Activated CD4-positive, CD25-positive, alpha-beta regulatory T cell treated with anti-CD3 and anti-CD28 coated beads, Interleukin-2, amount 50 U/mL, for 24 hours (primary cell): ENCODE measurements around the gene GNPDA1.

Experiments used
- ATAC-seq, 2 donors: fragments of 150-1000 bp; cut with Tn5 transposase; one replicate each; pipeline ENCODE4 v1.10.0; 2021; ENCODE audit warnings: mild to moderate bottlenecking in 1 of 2, moderate library complexity in 1 of 2

The GNPDA1 gene

DNA sequence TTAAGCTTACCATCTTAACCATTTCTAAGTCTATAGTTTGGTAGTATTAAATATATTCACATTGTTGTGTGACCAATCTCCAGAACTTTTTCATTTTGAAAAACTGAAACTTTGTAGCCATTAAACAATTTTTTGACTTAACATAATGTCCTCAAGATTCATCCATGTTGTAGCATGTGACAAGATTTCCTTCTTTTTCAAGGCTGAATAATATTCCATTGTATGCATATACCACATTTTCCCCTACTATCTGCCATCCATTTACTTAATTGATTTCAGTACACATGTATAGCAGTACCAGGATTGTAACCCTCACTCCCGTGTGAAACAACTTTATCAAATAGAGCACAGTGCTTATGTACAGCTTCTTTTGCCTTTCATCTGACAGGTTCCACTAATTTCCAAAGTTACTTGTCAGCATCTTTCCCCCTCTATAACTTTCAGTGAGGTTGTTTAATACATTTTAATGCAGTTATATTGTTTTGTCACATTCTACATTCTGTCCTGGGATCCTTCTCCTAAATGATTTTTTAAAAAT is 7.4 kb upstream of the GNPDA1 start:
- ATAC-seq = no peak

DNA sequence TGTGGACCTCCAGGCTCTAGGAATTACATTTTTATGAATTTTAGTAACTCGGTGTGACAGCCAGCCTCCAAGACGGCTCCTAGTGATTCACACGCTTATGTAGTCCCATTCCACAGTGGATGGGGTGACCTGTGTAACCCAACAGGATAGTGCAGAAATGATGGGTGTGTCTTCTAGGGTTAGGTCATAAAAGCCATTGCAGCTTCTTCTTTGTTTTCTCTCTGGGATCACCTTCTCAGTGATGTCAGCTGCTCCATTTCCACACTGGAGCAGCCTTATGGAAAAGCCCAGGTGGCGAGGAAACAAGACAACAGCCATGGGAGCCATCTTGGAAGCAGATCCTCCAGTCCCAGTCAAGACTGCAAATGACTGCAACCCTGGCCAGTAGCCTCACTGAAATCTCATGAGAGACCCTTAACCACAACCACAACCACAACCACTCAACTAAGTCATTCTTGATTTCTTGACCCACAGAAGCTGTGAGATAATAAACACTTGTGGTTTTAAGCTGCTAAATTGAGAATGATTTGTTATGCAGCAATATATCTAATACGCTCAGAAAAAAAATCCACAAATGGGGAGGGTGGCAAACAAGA is 5.1 kb upstream of the GNPDA1 start:
- ATAC-seq = no peak

DNA sequence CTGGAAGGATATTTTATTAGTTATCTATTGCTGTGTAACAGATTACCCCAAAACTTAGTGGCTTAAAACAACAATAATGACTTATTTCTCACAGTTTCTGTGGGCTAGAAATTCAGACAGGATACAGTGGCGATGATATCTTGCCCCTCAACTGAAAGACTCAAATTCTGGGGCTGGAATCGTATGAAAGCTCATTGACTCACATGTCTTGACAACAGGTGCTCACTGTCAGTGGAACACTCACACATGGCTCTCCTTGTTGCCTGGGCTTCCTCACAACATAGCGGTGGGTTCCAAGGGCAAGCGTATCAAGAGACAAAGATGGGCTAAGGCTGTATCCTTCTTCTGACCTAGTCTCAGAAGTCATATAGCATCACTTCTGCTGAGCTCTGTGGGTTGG is 3.7 kb upstream of the GNPDA1 start:
- peak; percentile 62 to 70 for ATAC-seq

DNA sequence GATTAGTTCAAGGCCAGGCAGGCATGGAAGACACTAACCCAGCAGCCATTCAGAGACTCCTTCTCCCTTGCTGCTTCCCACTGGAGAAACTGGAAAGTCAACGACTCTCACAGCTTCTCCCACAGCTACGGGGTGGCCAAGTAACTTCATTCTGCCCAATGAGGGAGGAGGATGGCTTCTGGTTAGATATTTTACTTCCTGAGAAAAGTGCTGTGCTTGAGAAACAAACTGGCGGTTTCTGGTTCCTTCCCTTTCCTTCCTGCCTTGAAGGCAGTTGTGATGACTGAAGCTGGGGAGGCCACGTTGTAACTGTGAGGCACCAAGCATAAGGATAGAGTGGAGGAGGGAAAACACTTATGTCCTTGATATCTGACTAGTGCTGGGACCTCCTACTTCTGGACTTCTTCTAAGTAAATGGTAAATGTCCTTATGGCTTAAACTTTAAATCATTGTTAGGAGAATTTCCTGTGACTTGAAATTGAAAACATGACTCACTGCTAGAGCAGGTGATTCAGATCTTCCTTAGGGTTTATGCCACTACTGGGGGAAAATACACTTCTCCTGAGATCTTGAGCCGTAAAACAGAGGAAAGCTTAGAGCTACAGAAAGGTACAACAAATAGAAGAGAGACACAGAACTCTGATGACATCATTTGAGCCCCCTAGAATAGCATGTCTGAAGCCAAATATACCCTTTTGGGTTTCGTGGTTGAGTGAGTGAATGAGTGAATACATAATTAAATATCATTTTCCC is 3.1 kb upstream of the GNPDA1 start:
- ATAC-seq = peak; percentile 57 to 64

DNA sequence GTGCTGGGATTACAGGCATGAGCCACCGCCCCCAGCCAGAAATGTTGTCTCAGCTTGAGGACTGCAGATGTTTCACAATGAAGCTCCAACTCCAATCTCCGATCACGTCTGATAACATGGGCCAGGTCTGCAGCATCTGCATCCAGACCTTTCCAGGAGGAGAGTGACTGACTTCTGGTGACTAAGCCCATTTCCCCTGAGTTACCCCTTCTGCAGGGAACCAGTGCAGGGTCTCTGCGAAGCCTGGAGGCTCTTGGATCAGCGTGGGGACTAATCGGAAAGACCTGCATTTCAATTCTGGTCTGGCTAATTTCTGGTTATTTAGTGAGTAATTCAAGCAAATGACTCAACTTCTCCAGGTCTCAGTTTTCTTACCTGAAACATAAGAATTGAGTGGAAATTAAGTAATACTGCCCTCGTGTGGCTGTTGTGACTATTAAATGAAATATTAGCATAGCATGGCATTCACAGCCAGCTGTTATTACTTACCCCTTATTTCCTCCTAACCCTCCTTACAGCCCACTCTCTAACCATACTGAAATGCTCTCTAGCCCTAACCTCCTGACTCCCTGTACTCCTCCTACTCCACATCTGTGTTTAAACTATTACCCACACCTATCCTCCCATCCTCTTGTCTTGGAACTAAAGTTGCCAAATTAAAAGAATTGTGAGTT is 2.2 kb upstream of the GNPDA1 start:
- peak; percentile 27 to 31 for ATAC-seq

DNA sequence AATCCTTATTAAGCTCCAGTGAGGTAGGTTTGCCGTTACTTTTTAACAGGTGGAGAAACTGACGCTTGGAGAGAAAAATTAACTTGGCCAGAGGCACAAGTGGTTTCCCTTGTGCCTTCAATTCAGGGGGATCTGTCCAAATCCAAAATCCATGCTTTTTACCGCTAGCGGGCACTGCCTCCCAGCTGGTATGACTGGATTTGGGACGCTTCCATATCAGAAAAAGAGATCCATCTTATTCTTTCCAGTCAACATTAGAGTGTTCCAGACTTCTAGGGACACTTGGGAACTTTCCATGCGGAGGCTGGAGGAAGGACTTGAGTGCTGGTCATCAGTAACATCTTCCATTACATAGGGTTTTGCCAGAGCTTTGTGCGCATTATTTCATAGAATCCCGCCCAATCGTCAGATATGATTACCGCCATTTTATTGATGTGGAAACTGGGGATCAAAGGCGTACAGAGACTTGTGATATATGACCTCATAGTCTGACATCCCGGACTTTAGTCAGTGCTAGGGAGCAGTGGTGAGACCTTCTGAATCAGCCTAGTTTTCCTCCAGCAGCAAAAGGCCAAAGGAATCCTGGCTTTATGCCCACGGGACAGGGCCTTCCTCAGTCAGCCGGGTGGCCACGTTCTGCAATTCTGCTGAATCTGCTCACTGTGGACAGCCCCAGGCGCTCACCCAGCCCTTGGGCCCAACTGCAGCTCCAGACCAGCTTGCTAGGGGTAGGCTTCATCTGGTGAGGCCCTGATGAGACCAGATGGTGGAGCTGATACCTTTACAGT is 1.1 kb upstream of the GNPDA1 start:
- ATAC-seq = no peak

DNA sequence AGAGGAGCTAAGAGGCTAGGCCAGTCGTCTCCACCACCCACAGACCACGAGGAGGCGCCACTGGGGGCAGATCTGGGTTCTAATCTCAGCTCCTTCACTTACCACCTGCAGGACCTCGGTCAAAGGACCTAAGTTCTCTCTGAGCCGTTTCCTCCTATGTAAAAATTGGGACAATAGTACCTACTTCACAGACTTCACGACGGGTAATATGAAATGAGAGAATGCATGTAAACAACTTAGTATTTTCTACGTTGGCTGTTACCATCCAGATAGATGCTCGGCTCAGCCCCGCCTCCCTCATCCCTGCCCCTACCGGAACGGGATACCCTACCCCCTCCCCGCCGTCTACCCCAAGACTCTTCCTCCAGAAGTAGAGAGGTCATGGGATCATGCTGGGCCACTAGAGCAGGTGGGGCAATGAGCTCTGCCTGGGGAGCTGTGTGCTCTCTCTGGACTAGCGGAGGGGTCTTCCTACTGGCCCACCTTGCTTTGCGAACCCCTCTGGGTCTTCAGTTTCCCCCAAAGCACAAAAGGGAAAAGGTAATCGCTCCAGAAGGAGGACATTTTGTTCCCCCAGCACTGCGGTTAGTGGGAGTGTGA is 541 bp downstream of the GNPDA1 start:
- ATAC-seq = no peak

DNA sequence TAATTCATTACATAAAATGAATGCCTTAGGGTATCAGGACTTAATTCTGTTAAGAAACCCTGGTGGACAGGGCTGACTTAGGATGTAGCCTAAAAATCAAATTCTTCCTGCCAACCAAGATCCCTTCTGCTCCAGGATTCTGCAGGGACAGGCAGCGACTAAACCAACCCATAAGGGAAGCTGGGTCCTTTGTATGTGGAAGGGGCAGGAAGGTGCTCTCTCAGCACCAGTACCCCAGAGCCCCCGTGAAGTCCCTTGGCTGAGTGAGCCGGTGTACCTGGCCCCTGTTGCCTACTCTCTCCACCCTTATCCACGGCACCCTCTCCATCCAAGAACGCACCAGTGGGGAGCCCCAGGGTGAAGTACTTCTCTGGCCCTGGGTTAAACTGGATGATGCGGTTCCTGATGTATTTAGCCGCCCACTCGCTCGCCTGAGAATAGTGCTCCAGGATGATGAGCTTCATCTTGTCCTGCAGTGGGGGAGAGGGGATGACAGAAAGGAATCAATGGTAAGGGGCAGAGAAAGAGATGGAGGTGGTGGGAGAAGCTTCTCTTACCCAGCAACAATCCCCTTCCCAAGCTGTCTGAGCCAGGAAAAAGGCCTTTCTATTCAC is 1.1 kb downstream of the GNPDA1 start:
- no peak for ATAC-seq

DNA sequence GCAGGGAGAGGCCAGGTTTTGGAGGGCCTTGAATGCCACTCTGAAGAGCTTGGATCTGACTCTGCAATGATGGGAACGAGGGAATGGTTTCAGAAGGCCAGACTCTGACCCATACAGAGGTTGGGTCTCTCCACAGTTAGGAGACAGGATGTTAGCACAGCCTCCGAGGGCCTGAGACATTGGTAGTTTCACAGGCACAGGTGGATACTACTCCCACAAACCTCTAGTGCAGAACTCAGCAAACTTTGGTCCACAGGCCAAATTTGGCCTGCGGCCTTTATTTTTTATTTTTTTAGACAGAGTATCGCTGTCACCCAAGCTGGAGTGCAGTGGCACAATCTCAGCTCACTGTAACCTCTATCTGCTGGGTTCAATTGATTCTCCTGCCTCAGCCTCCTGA is 2.9 kb downstream of the GNPDA1 start:
- ATAC-seq = no peak

DNA sequence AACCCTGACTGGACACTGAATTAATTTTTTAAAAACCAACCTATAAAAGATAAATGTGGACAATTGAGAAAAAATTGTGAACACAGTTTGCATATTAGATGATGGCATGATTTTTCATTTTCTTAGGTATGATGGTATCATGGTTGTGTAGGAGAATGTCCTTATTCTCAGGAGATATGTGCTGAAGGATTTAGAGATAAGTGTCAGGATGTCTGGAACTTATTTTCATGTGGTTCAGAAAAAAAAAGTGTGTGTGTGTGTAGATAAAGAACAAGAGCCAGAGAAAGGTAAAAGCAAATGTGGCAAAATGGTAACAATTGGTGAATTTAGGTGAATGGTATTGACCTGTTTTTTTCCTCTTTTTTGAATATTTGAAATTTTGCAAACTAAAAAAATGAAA is 4.0 kb downstream of the GNPDA1 start:
- no peak for ATAC-seq

DNA sequence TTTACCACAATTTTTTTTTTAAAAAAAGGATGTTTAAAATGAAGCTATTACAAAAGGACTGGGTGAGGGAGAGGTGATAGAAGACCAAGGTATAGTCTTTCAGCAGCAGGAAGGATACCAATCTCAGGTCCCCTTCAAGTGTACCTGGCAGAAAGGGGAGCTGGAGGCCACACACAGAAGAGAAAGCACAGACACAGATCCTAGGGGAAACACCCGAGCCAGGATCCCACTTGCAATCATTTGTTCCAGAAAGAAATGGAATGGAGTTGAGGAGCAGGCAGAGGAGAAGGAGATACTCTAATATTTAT is 5.6 kb downstream of the GNPDA1 start:
- no peak for ATAC-seq

DNA sequence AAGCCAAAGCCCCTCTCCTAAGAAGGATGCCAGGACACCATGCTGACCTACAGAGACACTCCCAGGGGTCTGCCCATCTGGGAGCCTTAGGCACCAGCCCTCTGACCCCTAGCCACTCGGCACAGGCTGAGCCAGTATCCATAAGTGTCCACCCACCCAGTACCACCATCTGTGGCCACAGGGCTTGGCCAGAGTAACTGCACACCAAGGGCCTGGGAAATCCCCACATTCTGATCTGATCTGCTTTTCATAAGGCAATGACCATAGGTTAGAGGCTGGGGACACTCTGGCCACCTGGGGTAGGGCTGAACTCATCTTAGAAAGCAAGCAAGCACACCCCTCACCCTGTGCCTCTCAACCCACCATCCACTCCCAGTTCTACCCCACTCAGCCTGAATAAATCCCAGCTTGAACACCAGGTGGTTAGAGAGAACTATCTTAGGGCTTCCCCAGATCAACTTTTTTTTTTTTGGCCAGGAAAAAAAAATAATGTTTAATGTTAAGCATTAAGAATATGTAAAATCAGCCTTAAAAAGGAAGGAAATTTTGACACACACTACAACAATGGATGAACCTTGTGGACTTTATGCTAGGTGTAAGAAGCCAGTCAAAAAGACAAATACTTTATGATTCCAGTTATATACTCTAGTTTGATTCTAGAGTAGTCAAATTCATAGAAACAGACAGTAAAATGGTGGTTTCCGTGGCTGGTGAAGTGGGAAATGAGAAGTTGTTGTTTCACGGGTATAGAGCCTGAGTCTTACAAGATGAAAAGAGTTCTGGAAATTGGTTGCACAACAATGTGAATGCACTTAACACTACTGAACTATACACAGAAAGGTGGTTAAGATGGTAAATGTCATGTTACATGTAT is 6.2 kb downstream of the GNPDA1 start:
- ATAC-seq = peak; percentile 94 to 96

DNA sequence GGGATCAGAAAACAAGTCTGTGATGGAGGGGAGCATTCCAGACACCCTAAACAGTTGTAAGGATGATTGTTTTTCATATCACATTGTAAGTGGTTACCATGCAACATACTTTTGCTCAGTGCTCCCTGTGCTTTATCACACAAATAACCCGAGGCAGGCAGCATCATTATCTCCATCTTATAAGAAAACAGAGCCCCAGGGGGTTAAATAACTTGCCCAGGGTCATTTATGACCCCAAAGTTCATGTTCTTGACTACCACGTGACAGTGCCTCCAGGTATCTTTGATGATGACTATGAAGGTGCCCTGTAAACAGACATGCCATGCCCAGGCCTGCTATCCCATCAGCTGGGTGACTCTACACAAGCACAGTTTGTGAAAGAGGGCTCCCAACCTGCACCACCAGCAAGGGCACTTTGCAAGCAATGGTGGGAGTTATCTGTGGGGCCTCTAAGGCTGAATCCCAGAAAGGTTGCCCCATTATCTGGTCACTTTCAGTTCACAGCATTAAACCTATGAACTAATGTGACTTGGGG is 9.5 kb downstream of the GNPDA1 start:
- ATAC-seq = no peak

DNA sequence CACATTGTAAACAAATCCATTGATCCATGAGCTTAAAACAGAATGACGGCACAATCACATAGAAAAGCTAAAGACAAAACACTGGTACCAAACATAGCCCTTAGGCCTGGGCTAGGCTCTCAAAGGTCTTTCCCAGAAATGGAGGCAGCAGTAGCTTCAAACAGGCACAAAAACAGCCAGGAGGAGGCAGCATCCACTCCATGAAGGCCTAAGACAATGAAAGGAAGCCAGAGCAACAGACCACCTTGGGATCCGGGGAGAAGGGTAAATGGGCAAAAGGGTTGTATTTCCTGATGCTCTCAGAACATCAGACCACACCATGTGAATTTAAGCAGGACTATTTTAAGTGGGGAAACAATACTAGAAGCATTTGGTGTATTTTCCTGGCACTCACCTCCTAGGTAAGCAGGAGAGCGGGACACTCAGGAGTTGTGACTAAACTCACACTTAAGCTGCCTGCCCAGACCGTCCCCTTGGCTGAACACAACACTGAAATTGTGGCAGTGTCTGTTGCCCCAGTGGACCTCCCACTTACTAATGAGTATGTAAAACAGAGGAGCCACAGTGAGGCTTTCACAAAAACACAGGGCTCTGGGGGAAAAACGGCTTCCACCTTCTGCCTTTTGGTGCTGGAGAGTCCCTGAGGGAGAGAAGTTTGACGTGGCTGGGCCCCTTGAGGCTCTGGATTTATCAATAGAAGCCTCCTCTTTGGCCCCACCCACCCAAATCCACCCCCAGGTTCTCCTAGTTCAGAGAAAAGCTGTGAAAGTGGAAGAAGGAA is 11.9 kb downstream of the GNPDA1 start:
- ATAC-seq = no peak

DNA sequence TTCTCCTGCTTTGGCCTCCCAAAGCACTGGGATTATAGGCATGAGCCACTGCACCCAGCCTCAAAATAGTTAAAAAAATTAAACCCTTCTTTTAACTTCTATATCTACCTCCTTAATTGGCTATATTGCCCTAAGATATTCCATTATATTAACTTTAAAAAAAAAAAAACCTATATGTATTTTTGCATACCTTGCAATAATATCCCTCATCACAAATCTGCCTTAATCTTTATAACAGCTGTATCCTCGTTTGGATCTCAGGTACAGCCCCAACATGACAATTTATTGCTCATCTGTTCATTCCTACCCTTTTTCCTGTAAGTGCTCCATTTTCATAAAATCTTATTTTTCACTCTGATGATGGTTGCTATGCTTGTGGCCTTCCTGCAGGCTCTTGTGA is 12.7 kb downstream of the GNPDA1 start:
- no peak for ATAC-seq

DNA sequence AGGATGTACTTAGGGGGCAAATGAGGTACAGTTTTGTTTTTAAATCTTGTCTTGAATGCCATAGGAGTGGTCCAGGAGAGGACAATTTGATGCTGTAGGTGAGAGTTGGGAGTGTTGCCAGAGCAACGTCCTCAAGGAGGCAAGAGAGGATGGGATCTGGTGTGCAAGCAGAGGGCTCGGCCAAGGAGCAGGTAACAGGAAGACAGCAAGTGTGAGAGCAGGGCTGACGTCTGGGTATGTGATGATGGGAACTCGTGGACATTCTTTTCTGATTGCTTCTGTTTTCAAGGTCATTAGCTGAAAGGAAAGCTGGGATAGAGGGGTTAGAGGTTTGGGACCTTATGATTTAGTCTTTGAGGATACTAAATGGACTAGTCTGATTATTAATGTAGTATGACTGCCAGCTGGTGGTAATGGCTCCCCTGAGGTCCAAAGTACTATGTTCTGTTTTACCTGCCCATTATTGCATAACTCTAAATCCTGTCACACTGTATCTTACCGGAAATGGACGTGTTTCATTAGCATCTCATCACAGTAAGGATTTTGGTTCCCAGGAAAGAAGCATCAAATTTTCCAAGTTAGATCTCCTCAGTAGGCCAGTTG is 15.4 kb downstream of the GNPDA1 start:
- no peak for ATAC-seq

DNA sequence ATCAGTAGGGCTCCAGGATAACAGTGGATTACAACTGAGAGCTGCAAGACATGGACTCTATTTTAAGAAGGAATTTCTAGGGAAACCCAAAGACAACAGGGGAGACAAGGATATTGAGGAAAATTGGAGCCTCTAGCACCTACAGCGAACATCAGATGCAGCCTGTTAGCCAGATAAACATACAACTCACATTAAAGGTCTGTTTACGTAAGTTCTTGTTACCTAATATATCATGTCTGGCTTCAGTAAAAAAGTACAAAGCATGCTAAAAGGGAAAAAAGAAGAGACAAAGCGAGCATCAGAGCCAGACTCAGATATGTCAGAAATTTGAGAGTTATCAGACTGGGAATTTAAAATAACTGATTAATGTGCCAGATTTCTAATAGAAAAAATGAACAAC is 17.2 kb downstream of the GNPDA1 start:
- ATAC-seq = no peak

DNA sequence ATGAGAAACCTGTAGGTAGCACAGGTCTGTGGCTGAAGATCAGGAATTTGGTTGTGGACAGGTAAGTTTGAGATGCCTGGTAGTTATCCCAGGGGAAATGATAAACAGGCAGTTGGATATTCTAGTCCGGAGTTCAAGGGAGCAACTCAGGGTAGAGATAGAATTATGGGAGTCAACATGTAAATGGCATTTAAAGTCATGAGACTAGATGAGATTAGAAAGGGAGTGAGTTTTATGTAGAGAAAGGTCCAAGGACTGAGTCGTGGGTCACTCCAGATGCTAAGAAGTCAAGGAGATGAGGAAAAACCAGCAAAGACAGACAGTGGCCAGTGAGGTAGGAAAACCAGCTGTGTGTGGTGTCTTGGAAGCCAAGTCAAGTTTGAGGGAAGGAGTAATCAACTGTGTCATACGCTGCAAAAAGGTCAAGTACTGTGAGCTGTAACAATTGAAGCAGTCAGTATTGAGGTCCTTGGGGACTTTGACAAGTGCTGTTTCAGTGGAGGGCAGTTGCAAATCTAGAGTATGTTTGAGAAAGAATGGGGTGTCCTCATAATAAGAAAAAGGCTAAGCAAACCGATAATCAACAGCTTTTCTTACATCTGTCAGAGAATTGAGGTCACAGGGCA is 18.2 kb downstream of the GNPDA1 start:
- no peak for ATAC-seq

DNA sequence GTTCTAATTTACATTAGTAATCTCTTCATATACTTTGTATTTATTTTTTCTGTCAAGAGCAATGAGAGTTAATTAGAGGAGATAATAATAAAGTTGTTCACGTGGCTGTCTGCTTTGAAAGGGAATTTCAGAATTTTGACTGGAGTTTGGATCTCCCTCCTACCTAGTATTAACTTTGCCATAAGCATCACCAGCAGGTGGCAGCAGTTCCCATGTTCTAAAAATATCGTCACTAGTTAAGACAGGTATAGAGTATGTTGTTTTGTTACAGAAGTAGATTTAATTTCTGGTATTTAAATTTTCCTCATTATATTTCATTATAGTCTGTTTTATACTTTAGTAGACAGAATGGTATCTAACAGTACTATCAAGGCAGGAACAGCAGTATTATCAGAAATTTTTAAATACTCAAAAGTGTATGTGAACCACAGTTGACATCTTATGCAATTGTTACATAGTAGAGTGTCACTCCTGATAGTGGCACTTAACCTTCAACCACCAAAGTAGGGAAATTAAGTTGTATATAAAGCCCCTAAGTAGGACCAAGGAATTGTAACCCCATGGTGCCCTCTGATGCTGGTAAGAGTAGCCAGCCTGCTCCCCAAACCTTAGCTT is 20.4 kb downstream of the GNPDA1 start:
- ATAC-seq = peak; percentile 78 to 86
